Heart right ventricle (tissue), 16 donors: Measurements from ENCODE around the gene GRAMD2B. TPM values are rescaled to one million over a fixed set of nuclear protein-coding genes. Genes with fewer than 3 reads are reported as not detected.
"Not testable (repeated sequence)": the region's sequence is repeated elsewhere in the genome, so short reads cannot be mapped to it uniquely, and the experiment has no call there.

ENCODE experiments used
- ATAC-seq, 8 donors: fragments of 200-7000 bp; cut with Tn5 transposase; one replicate each; pipeline ENCODE4 v1.9.1; 2020; ENCODE audit warnings: mild to moderate bottlenecking in 8 of 8, moderate library complexity in 8 of 8, moderate number of reproducible peaks in 1 of 8
- DNase-seq, 2 donors: peaks; one replicate each; pipeline ENCODE4 v3.0.0-alpha.2; 2020
- H3K27ac ChIP-seq, 10 donors: fragments of 200-600 bp; sonication (generic) in 2 of 10; one replicate each; pipeline versions ENCODE4 v1.5.0 to v1.8.0; 2020 to 2022; ENCODE audit warnings: mild to moderate bottlenecking in 3 of 10
- H3K27me3 ChIP-seq, 7 donors: fragments of 200-600 bp; one replicate each; pipeline ENCODE4 v1.8.0; 2021 to 2022; ENCODE audit warnings: mild to moderate bottlenecking in 2 of 7
- H3K36me3 ChIP-seq, 9 donors: fragments of 200-600 bp; sonication (generic) in 1 of 9; one replicate each; pipeline versions ENCODE4 v1.5.0 to v1.8.0; 2020 to 2022; ENCODE audit warnings: mild to moderate bottlenecking in 2 of 9
- H3K4me1 ChIP-seq, 9 donors: fragments of 200-600 bp; sonication (generic) in 1 of 9; one replicate each; pipeline versions ENCODE4 v1.5.0 to v1.8.0; 2020 to 2022; ENCODE audit warnings: mild to moderate bottlenecking in 4 of 9
- H3K4me3 ChIP-seq, 10 donors: fragments of 200-600 bp; sonication (generic) in 2 of 10; one replicate each; pipeline versions ENCODE4 v1.5.0 to v1.8.0; 2020 to 2022; ENCODE audit warnings: mild to moderate bottlenecking in 7 of 10, moderate library complexity in 2 of 10
- H3K9me3 ChIP-seq, 11 donors: fragments of 200-600 bp in 10 of 11; sonication (generic) in 2 of 11; one replicate each; pipeline versions ENCODE4 v1.5.0 to v1.8.0; 2013 to 2022; ENCODE audit warnings: mild to moderate bottlenecking in 2 of 11, control low read depth in 1 of 11, moderate library complexity in 1 of 11
- CTCF ChIP-seq, 9 donors: fragments of 200-600 bp; sonication (generic) in 2 of 9; IDR thresholded peaks; one replicate each; pipeline versions ENCODE4 v1.5.0 to v1.8.0; 2021 to 2022; ENCODE audit warnings: antibody characterized with exemption in 9 of 9, mild to moderate bottlenecking in 5 of 9, moderate library complexity in 1 of 9
- WGBS, 2 donors: extraction: QIAGEN DNeasy Blood & Tissue Kit; methylation state at CpG; one replicate each; pipeline ENCODE4 v1.1.7; 2013; ENCODE audit warnings: inconsistent platforms in 1 of 2; 5-methylcytosine and 5-hydroxymethylcytosine counted together
- intact Hi-C, 10 donors: fragments of 100-400 bp; cut with DNase I; formaldehyde crosslinking; loops; one replicate each; pipeline versions ENCODE4 v1.11.1 to v1.14.2; 2022
- polyA plus RNA-seq, 2 donors: library from polyadenylated mRNA; stranded (reverse); fragments of 200-250 nt; gene quantifications; one replicate each; pipeline ENCODE4 v1.2.3, GENCODE V29; 2013
- total RNA-seq, 10 donors: library from RNA; stranded (reverse); fragmentation: NEBNext Ultra II Directional in 3 of 10; extraction: Animal tissue kit (Norgen Biotek cat#: 25700) in 3 of 10; gene quantifications; one replicate each; pipeline versions ENCODE4 v1.2.1 to v1.2.4, GENCODE V29; 2021 to 2023
- donor health status: Arrhythmogenic right ventricular cardiomyopathy.
- donor health status: ischemic (EF 13 %, LVEDD 7.1; RV severe dilation, severe dysfunction).
- donor health status: healthy with polysubstance abuse.
- donor health status: DM: no; HTN: yes; CAD: no.
- donor health status: DM: no; HTN: no; CAD: no.
- donor health status: ischemic (EF 25% LVEDD 6.9; RV normal size, moderate dysfunction).
- donor health status: ischemic (EF 25% LVEDD 5.7; RV mildly dilated, moderate dysfunction).
- donor health status: healthy.
- donor health status: DM: yes; HTN: yes; CAD: no.
- donor health status: Ischemic cardiomyopathy.
- donor health status: ischemic (EF 35%, LVEDD 5.7; RV mildly dilated, moderate dysfunction).
- donor health status: nonischemic (EF 11% LVEDD 7.7; RV severe dilation, severe dysfunction).
- donor health status: DM: yes; HTN: yes; CAD: no.
- donor health status: PGD.
- donor health status: ischemic (EF 29% LVEDD 5.4; RV normal size, mild dysfunction).
- donor health status: nonischemic (EF 23%, LVEDD 6.1; RV moderate dilation, normal function).

The GRAMD2B gene
- total and polyA plus RNA-seq, 12 donors = 10.7 to 47.3 (median 33.7) TPM

GRCh38 chr5:126438868-126439267 is 15.7 kb downstream of the GRAMD2B start:
- Histone ChIP-seq H3K36me3 (peaks cover 0 to 47% (median 8%) of the 10 kb centered on the region in 9 donors), H3K9me3 (peaks cover 0 to 9% (median 0%) of the 10 kb centered on the region in 11 donors), H3K27ac (no peak overlapping the region), H3K27me3 (no peaks in the 10 kb centered on the region), H3K4me3 (no peak overlapping the region), H3K4me1 (peaks cover 0 to 16% (median 0%) of the 10 kb centered on the region in 9 donors)
- ATAC-seq (no peak), DNase-seq (no peak)
- no peak for TF ChIP-seq CTCF (IDR thresholded peaks at IDR 0.05)
- intact Hi-C loops = loop anchor here in 1 of 10 donors (10.0 kb wide), 1 partner anchor 56 kb away; no protein-coding TSS in a partner anchor
- WGBS, 2 donors = 78% methylated on average over 3 of the region's 3 CpGs

GRCh38 chr5:126439724-126440123 is 16.5 kb downstream of the GRAMD2B start:
- Histone ChIP-seq H3K36me3 (peaks cover 0 to 44% (median 8%) of the 10 kb centered on the region in 9 donors), H3K4me1 (peaks cover 0 to 15% (median 0%) of the 10 kb centered on the region in 9 donors)
- H3K27me3 ChIP-seq, H3K9me3 ChIP-seq, H3K4me3 ChIP-seq, H3K27ac ChIP-seq, ATAC-seq, DNase-seq: not testable (repeated sequence)
- 97 to 99% methylated on average over 6 of the region's 6 CpGs for WGBS, 2 donors
- intact Hi-C loops = loop anchor here in 1 of 10 donors (10.0 kb wide), 1 partner anchor 55 kb away; no protein-coding TSS in a partner anchor

- H3K4me1 ChIP-seq = peaks cover 0 to 15% (median 0%) of the 10 kb centered on the region in 9 donors
- WGBS, 2 donors = 67 to 77% methylated on average over 2 of the region's 2 CpGs
- H3K9me3 ChIP-seq = peaks cover 0 to 9% (median 0%) of the 10 kb centered on the region in 11 donors
- H3K36me3 ChIP-seq = peaks cover 0 to 42% (median 5%) of the 10 kb centered on the region in 9 donors
- ATAC-seq (peak in 1 of 8 donors; percentile 48), DNase-seq (no peak)
- TF ChIP-seq CTCF (IDR thresholded peaks at IDR 0.05) = no peak
- H3K4me3 ChIP-seq = no peak overlapping the region
- intact Hi-C loops = no loop called here
- no peaks in the 10 kb centered on the region for H3K27me3 ChIP-seq
- peak overlapping the region in 2 of 10 donors; percentile 0 to 18 for H3K27ac ChIP-seq
Observed at GRCh38 chr5:126441230-126441629, 18.0 kb downstream of the GRAMD2B start.

GRCh38 chr5:126443374-126443851 is 20.2 kb downstream of the GRAMD2B start:
- no peak for TF ChIP-seq CTCF (IDR thresholded peaks at IDR 0.05)
- intact Hi-C loops = no loop called here
- ATAC-seq = no peak
- DNase-seq = no peak
- Histone ChIP-seq H3K4me1 (peaks cover 0 to 15% (median 0%) of the 10 kb centered on the region in 9 donors), H3K27ac (no peak overlapping the region), H3K4me3 (no peak overlapping the region), H3K27me3 (no peaks in the 10 kb centered on the region), H3K36me3 (peaks cover 0 to 31% (median 3%) of the 10 kb centered on the region in 9 donors), H3K9me3 (peaks cover 0 to 9% (median 0%) of the 10 kb centered on the region in 11 donors)
- 89 to 95% methylated on average over 2 of the region's 2 CpGs for WGBS, 2 donors

- 94 to 97% methylated on average over 2 of the region's 2 CpGs for WGBS, 2 donors
- Histone ChIP-seq H3K36me3 (peaks cover 0 to 24% (median 0%) of the 10 kb centered on the region in 9 donors), H3K27me3 (no peaks in the 10 kb centered on the region), H3K27ac (no peak overlapping the region), H3K4me1 (peaks cover 0 to 16% (median under 1%) of the 10 kb centered on the region in 9 donors), H3K9me3 (peaks cover 0 to 9% (median 0%) of the 10 kb centered on the region in 11 donors), H3K4me3 (no peak overlapping the region)
- no peak for TF ChIP-seq CTCF (IDR thresholded peaks at IDR 0.05)
- no peak for ATAC-seq
- no peak for DNase-seq
- intact Hi-C loops = no loop called here
Observed at GRCh38 chr5:126444137-126444536, 20.9 kb downstream of the GRAMD2B start.
